K562 (cell line): Measurements from ENCODE around the gene PKLR.
"Not testable (repeated sequence)": the region's sequence is repeated elsewhere in the genome, so short reads cannot be mapped to it uniquely, and the experiment has no call there.

Experiments
- ELF4 ChIP-seq: fragments of 450-650 bp; formaldehyde crosslinking; IDR thresholded peaks from 2 replicates; pipeline ENCODE4 v1.4.0; 2022; ENCODE audit warnings: missing genetic modification characterization
- FOXK2 ChIP-seq, 2 experiments: fragments of 450-650 bp; IDR thresholded peaks in 1 of 2; conservative IDR thresholded peaks in 1 of 2; 2 replicates each; pipeline ENCODE4 v1.6.1; 2016; ENCODE audit warnings: low read depth in 2 of 2, mild to moderate bottlenecking in 1 of 2
- KDM2B ChIP-seq: fragments of 250-450 bp; sonication (Bioruptor Pico); IDR thresholded peaks from 2 replicates; pipeline ENCODE4 v1.8.0; 2021; ENCODE audit warnings: mild to moderate bottlenecking, moderate library complexity
- MYNN ChIP-seq, 2 experiments: sonication (generic); formaldehyde crosslinking in 1 of 2; IDR thresholded peaks; 2 replicates each; pipeline versions ENCODE4 v1.5.0 to v1.6.1; 2016 to 2020; ENCODE audit warnings: antibody characterized with exemption in 1 of 2, missing genetic modification reagents in 1 of 2
- PHB2 ChIP-seq: fragments of 450-650 bp; IDR thresholded peaks from 2 replicates; pipeline ENCODE4 v1.6.1; 2017; ENCODE audit warnings: low read depth
- RFX1 ChIP-seq: fragments of 450-650 bp; IDR thresholded peaks from 2 replicates; pipeline ENCODE4 v1.6.1; 2016; ENCODE audit warnings: mild to moderate bottlenecking, moderate library complexity
- SIX5 ChIP-seq, 2 experiments: IDR thresholded peaks; 2 replicates each; pipeline ENCODE4 v1.6.1; 2011; ENCODE audit warnings: low read length in 2 of 2, borderline replicate concordance in 1 of 2, low read depth in 1 of 2, mild to moderate bottlenecking in 1 of 2, moderate library complexity in 1 of 2; ENCODE audit not compliant: insufficient read depth in 1 of 2
- ZNF24 ChIP-seq: fragments of 450-650 bp; IDR thresholded peaks from 2 replicates; pipeline ENCODE4 v1.6.1; 2016
- ZNF280A ChIP-seq: fragments of 450-650 bp; IDR thresholded peaks from 2 replicates; pipeline ENCODE4 v1.6.1; 2018; ENCODE audit warnings: mild to moderate bottlenecking, low read depth; ENCODE audit not compliant: partially characterized antibody

DNA sequence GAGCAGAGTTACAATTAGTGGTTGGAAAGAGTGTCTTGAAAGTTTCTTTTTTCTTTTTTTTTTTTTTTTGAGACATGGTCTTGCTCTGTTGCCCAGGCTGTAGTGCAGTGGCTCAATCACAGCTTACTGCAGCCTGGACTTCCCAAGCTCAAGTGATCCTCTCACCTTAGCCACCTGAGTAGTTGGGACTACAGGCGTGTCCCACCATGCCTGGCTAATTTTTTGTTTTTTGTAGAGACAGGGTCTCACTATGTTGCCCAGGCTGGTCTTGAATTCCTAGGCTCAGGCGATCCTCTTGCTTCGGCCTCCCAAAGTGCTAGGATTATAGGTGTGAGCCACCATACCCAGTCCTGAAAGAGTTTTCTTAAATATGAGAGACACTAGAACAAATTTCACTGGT, 54.4 kb downstream of the PKLR start:
- TF ChIP-seq ZNF24; SIX5 (IDR thresholded peaks at IDR 0.05; ENCODE audit: borderline replicate concordance in 1 of 2, insufficient read depth in 1 of 2, low read depth in 1 of 2, low read length in 2 of 2); MYNN (IDR thresholded peaks at IDR 0.05); MYNN (CRISPR knock-in tag; IDR thresholded peaks at IDR 0.05); ZNF280A; ELF4 (CRISPR knock-in tag); FOXK2 (conservative IDR thresholded peaks at IDR 0.05 in 1 of 2, IDR thresholded peaks at IDR 0.05 in 1 of 2; ENCODE audit: low read depth in 2 of 2); RFX1; KDM2B; PHB2: not testable (repeated sequence)
